GM19099 (cell line): Measurements from ENCODE around the gene TBC1D9B.

ENCODE experiments used
- POLR2A ChIP-seq: IDR thresholded peaks from 3 replicates; pipeline ENCODE4 v1.6.1; 2011; ENCODE audit warnings: low read depth; ENCODE audit not compliant: insufficient read length; ENCODE audit errors: extremely low read depth

The TBC1D9B gene

DNA sequence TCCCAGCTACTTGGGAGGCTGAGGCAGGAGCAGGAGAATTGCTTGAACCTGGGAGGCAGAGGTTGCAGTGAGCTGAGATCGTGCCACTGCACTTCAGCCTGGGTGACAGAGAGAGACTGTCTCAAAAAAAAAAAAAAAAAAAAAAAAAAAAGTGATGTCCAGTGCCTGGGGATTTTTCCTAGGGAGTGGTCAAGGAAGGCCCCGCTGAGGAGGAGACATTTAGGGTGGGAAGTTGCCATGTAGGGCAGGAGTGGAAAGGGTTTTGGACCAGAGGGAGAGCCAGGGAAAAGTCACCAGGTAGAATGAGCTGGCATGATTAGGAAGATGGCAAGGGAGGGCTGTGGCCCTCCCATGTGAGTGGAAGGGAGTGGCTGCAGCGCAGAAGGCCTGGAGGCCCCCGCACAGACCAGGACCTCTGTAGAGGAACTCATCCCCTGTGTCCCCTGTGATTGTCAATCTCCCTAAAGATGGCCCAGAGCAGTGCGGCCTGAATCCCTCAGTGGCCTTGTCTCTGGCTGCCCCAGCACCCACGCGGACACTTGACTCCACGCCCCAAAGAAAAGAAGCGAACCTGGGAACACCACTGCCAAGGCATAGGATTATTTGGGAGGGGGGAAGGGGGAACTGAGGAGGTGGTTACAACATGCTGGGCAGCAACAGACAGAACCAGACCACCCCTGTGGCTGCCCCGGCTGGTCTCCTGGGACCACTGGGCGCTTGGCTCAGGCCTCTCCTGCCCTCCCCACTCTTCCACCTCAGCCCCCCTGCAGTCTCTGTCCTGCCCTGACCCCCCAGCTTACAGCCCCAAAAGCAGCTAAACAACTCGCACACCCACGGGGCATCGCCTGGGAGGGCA is 89.6 kb downstream of the TBC1D9B start:
- no peak for TF ChIP-seq POLR2A

DNA sequence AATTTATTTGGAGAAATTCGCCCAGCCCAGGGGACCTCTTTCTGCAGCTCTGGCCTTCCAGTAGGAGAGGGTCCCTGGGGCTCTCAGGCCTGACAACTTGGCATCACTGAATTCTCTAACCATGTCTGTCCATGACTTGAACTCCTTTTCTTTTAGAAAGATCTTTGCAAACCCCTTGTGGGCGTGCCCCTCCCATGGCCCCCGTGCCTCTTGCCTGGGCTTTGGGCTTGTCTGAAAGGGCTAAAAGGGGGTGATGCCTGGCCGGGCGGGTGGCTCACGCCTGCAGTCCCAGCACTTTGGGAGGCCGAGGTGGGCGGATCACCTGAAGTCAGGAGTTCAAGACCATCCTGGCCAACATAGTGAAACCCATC is 90.2 kb downstream of the TBC1D9B start:
- no peak for TF ChIP-seq POLR2A

DNA sequence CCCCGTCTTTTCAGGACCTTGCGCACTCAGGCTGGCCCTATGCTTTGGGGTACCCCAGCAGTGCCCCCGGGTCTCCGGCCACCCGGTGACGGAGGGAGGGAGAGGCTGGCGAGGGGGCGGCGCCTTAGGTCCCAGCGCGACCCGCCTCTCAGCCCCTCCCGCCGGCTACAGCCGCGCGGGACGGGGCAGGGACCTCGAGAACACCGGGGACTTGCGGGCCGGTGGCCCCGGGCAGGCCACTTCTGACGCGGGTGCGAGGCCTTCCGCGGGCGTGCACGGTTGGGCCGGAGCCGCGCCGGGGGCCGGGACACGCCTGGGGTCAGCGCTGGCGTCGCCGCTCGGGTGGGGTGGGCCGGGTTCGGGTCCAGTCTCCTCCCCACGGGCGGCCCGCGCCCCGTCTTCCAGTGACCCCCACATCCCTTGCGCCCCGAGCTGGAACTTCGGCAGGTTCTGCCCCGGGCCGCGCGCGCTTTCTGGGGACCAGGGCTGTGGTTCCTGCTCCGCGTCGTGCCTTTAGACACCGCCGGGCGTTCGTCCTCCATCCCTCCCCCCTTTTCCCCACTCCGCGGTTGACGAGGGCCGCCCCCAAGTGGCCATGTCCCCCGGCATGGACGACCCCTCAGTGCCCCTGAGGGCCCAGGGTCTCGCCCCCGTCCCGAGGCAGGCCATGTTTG is 90.8 kb downstream of the TBC1D9B start:
- TF ChIP-seq POLR2A: no peak

GRCh38 chr5:179816401-179816795 is 91.3 kb downstream of the TBC1D9B start:
- no peak for TF ChIP-seq POLR2A

DNA sequence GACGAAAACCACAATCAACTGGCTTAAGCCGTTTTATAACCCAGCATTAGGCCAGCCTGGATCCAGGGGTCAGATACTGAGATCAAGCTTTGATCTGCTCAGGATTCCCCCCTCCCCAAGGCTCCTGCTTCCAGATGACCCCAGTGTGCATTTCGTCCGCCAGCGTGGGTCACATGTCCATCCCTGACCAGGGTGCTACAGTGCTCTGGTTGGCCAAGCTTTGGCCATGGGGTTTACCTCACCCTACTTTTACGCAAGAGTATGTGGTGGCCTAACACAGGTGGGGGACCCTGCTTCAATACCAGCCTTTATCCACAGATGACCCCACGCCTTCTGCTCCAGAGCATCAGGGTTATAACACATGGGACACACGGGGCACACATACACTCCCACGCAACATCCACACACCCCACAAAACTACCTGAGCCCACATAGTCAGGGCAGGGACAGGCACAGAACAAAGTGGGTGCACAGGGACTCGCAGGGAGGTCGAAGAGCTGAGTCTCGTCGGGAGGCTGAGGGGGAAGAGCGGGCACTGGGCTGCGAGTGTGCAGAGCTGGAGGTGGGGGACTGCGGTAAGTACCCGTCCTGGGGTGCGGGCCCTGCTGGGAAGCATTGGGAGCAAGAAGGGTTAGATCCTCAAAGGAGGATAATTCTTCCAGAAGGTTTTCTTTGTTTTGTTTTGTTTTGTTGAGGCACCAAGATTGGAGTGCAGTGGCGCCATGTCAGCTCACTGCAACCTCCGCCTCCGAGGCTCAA is 92.0 kb downstream of the TBC1D9B start:
- no peak for TF ChIP-seq POLR2A

DNA sequence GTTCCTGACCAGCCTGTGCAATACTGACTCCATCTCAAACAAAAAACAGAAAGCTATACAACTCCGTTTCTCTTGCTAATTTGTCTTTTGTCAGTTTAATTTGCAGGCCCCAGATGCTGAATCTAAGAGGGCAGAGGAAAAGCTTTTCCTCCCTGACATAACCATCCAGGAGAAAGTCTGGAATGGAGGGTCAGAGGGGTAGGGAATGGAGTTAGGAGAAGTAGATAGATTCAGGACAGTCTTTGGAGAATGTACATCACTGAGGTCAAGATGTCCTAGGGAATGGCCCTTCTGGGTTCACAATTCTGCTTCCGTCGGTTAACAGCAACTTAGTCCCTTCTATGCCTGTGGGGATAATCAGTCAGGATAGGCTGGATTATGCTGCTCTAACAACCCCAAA is 93.6 kb downstream of the TBC1D9B start:
- TF ChIP-seq POLR2A: no peak

DNA sequence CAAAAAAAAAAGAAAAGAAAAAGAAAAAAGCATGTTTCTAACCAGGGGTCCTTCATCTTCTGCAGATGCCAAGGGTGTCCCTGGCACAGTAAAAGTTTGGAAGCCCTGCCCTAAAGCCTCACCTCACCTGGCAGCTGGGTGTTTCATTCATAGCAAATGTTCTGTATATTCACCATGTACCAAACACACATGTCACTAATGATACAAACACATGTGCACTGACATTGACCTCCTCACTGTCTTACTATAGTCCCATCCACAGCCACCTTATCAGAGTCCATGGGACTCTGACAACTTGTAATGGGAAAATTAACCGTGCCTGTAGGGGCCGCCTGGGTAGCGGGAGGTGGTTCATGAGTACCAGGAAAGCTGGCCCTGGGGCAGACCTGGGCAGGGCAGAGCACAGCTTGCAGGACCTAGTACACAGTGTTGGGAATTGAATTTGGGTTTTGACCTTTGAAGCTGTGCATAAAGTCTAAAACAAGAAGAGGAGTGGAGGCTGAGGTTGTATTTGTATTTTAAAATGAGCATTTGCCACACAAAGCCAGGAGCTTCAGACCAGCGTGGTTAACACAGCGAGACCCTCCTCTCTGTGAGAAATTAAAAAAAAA is 94.6 kb downstream of the TBC1D9B start:
- no peak for TF ChIP-seq POLR2A

DNA sequence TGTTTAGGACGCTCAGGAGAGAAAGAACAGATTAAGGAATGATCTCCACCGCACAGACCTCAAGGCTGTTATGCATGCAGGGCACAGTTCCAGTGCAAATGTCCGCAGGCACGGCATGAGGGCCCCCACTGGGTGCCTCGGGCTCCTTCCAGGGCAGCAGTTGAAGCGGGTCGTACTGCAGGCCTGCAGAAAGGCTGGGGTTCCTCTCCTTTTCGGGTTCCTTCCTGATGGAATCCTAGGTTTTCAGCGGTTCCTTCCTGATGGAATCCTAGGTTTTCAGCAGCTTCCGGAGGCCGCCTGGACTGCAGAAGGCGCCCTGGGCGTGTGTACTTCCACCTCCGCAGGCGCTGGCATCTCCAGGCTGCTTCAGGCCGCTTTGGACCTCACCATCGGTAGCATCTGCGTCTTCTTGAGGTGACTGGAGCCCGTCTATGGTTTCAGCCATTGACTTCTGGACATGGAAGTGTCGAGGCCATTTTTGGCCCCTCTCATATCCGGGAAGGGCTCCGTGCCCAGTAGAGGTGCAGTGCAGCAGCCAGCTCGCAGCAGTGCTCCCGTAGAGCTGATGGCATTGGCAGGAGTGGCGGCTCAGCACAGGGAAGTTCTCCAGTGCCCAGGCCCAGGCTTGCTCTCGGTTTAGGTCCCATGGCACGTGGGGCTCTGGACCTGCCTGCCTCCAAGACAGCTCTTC is 95.4 kb downstream of the TBC1D9B start:
- no peak for TF ChIP-seq POLR2A
